GM23248 (cell line): ENCODE data around the gene CMKLR1. TPM values are rescaled to one million over a fixed set of nuclear protein-coding genes. Genes with fewer than 3 reads are reported as not detected.

Source experiments
- DNase-seq: peaks from one replicate; pipeline ENCODE4 v3.0.0-alpha.2; 2015
- H2AFZ ChIP-seq: fragments of 200-600 bp; sonication (generic); 2 replicates; pipeline ENCODE4 v1.6.1; 2016; ENCODE audit warnings: antibody characterized with exemption
- H3F3A ChIP-seq: fragments of 200-600 bp; sonication (generic); 2 replicates; pipeline ENCODE4 v1.6.1; 2016; ENCODE audit warnings: mild to moderate bottlenecking, antibody characterized with exemption, mixed run types; ENCODE audit not compliant: insufficient read depth
- H3K27ac ChIP-seq: fragments of 200-600 bp; sonication (generic); 2 replicates; pipeline ENCODE4 v1.5.1; 2016; ENCODE audit warnings: mild to moderate bottlenecking
- H3K27me3 ChIP-seq: fragments of 200-600 bp; sonication (generic); replicated peaks from 2 replicates; pipeline ENCODE4 v1.6.1; 2016; ENCODE audit warnings: mild to moderate bottlenecking; ENCODE audit not compliant: insufficient read depth
- H3K36me3 ChIP-seq: fragments of 200-600 bp; sonication (generic); 2 replicates; pipeline ENCODE4 v1.6.1; 2016; ENCODE audit warnings: low read depth, mild to moderate bottlenecking
- H3K4me1 ChIP-seq: fragments of 200-600 bp; sonication (generic); 2 replicates; pipeline ENCODE4 v1.6.1; 2016; ENCODE audit warnings: mild to moderate bottlenecking; ENCODE audit not compliant: insufficient read depth
- H3K4me2 ChIP-seq: fragments of 200-600 bp; sonication (generic); one replicate; pipeline ENCODE4 v1.6.1; 2016; ENCODE audit warnings: mild to moderate bottlenecking; ENCODE audit not compliant: unreplicated experiment
- H3K4me3 ChIP-seq: fragments of 200-600 bp; sonication (generic); 2 replicates; pipeline ENCODE4 v1.5.1; 2016; ENCODE audit warnings: mild to moderate bottlenecking
- H3K79me2 ChIP-seq: fragments of 200-600 bp; sonication (generic); 2 replicates; pipeline ENCODE4 v1.6.1; 2016; ENCODE audit warnings: mild to moderate bottlenecking; ENCODE audit not compliant: insufficient read depth
- H3K9ac ChIP-seq: fragments of 200-600 bp; sonication (generic); 2 replicates; pipeline ENCODE4 v1.6.1; 2016; ENCODE audit warnings: mild to moderate bottlenecking
- H3K9me2 ChIP-seq: fragments of 200-600 bp; sonication (generic); 2 replicates; pipeline ENCODE4 v1.6.1; 2016; ENCODE audit warnings: mixed run types, mild to moderate bottlenecking, moderate library complexity; ENCODE audit not compliant: insufficient read depth
- H3K9me3 ChIP-seq: fragments of 200-600 bp; sonication (generic); one replicate; pipeline ENCODE4 v1.6.1; 2017; ENCODE audit warnings: low read depth
- H4K20me1 ChIP-seq: fragments of 200-600 bp; sonication (generic); 2 replicates; pipeline ENCODE4 v1.6.0; 2016; ENCODE audit not compliant: insufficient read depth
- EZH2 ChIP-seq: fragments of 200-600 bp; sonication (generic); IDR thresholded peaks from 2 replicates; pipeline ENCODE4 v1.6.1; 2018; ENCODE audit warnings: antibody characterized with exemption, mild to moderate bottlenecking; ENCODE audit not compliant: insufficient read depth, poor library complexity, severe bottlenecking
- EZH2phosphoT487 ChIP-seq: fragments of 200-600 bp; sonication (generic); IDR thresholded peaks from 2 replicates; pipeline ENCODE4 v1.6.1; 2018; ENCODE audit warnings: antibody characterized with exemption, moderate library complexity, mild to moderate bottlenecking, low read depth; ENCODE audit not compliant: insufficient read depth
- WGBS, 2 experiments: methylation state at CpG; one replicate each; pipeline ENCODE4 v1.1.6; 2015 to 2017; ENCODE audit warnings: low lambda C conversion rate in 2 of 2, low coverage in 1 of 2; ENCODE audit errors: missing lambda C conversion rate in 2 of 2; 5-methylcytosine and 5-hydroxymethylcytosine counted together
- in situ Hi-C: fragments of 300-500 bp; cut with MboI; formaldehyde crosslinking; loops from 2 replicates; pipeline ENCODE4 v1.15.0; 2020
- polyA plus RNA-seq: library from polyadenylated mRNA; unstranded; fragments of >200 nt; fragmentation: Nextera tagmentation; extraction: Ambion mirVana; gene quantifications from 2 replicates; pipeline ENCODE4 v1.2.1, GENCODE V29; 2016
- total RNA-seq: library from RNA; depleted of rRNA; stranded (reverse); fragments of >200 nt; shearing (Covaris generic); gene quantifications from 2 replicates; pipeline ENCODE4 v1.2.3, GENCODE V29; 2014

Gene CMKLR1
- total and polyA plus RNA-seq, 2 experiments from 2014 or later: 1.9 to 2.9 TPM

DNA sequence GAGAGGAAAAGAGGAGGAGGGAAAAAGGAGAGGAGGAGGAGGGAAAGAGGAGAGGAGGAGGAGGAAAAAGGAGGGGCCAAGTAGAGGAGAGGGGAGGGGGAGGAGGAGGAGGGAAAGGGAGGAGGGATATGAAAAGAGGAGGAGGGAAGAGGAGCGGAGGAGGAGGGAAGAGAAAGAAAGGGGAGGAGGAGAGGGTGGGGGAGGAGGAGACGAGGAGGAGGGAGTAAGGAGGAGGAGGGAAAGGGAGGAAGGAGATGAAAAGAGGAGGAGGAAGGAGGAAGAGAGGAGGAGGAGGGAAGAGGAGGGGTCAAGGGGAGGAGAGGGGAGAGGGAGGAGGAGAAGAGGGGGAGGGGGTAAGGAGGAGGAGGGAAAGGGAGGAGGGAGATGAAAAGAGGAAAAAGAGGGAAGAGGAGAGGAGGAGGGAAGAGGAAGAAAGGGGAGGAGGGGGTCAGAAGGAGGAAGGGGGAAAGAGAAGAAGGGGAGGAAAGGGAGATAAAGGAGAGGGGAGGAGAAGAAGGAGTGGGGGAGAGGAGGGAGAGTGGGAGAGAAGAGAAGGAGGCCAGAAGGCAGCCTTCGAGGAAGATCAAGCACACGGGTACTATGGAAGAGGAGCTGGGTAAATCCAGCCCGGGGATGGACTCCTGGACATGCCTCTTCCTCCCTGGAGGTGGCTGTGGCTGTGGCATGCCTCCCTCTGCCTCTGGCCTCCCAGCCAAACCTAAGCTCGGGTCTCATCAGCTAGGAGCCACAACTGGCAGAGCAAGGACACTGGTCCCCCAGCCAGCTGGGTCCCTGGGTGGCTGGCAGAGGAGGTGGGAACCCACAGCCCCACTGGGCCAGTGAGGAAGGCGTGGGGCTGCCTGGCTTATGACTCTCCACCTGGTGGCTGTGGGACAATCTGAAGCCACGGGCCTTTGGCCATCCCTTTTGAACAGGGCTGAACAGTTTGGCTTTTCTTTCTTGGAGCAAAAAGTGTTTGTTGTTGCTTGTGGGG lies 3.0 kb upstream of the CMKLR1 start:
- Histone ChIP-seq H3K79me2 (no peaks in the 10 kb centered on the region), H3K27me3 (no peaks in the 10 kb centered on the region), H2AFZ (no peak overlapping the region), H3K4me2 (no peak overlapping the region), H3K27ac (no peak overlapping the region), H3K36me3 (no peaks in the 10 kb centered on the region), H3K9me3 (no peaks in the 10 kb centered on the region), H3F3A (no peaks in the 10 kb centered on the region), H3K4me1 (peaks cover 8% of the 10 kb centered on the region; the same call in 1 of the 2 replicates), H3K9me2 (no peaks in the 10 kb centered on the region), H3K9ac (no peak overlapping the region), H3K4me3 (no peak overlapping the region), H4K20me1 (no peaks in the 10 kb centered on the region)
- no peak for TF ChIP-seq EZH2
- TF ChIP-seq EZH2phosphoT487: no peak
- DNase-seq: no peak
- 56 to 61% methylated on average over 8 of the region's 8 CpGs for WGBS, 2 experiments
- in situ Hi-C loops: no loop called here

DNA sequence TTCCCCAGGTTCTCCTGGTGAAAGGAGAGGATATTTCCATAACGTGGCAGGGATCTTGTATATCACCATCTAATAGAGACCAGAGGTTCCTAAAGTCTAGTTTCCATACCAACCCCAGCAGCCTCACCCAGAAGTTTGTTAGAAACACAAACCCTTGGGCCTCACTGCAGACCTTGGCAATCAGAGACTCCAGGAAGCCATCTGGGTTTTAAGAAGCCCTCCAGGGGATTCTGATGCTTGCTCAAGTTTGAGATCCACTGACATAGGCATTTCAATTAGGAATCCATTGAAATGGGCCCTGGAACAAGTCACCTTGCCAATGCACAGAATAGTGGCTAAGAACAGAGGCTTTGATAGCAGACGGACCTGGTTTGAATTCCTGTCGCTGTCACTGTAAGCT lies 2.2 kb upstream of the CMKLR1 start:
- H3K9ac ChIP-seq: no peak overlapping the region
- H2AFZ ChIP-seq: no peak overlapping the region
- H3K4me3 ChIP-seq: no peak overlapping the region
- H3K9me2 ChIP-seq: no peaks in the 10 kb centered on the region
- peaks cover 8% of the 10 kb centered on the region; the same call in 1 of the 2 replicates for H3K4me1 ChIP-seq
- TF ChIP-seq EZH2 (no peak), EZH2phosphoT487 (no peak)
- no peaks in the 10 kb centered on the region for H3K27me3 ChIP-seq
- no peak overlapping the region for H3K4me2 ChIP-seq
- no peaks in the 10 kb centered on the region for H3K79me2 ChIP-seq
- WGBS, 2 experiments: 68 to 82% methylated on average over 3 of the region's 3 CpGs
- no peaks in the 10 kb centered on the region for H4K20me1 ChIP-seq
- H3K36me3 ChIP-seq: no peaks in the 10 kb centered on the region
- no peak for DNase-seq
- H3K27ac ChIP-seq: no peak overlapping the region
- H3F3A ChIP-seq: no peaks in the 10 kb centered on the region
- no peaks in the 10 kb centered on the region for H3K9me3 ChIP-seq
- in situ Hi-C loops: no loop called here

DNA sequence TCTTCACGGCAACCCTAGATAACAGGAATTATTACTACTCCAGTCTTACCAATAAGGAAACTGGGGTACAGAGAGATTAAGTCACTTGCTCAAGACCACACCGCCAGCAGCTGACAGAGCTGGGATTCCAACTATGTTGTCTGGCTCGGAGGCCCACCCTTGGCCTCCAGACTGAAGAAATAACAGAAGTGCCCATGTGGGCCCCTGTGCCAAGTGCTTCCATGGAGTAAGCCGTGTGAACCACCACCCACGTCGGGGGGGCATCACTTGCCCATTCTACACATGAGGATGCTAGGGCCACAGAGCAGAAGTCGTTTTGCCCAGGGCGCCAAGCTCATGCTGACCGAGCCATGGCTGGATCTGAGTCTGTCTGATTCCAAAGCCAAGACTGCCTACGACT lies 926 bp upstream of the CMKLR1 start:
- H2AFZ ChIP-seq: no peak overlapping the region
- H3K9ac ChIP-seq: no peak overlapping the region
- H3K36me3 ChIP-seq: no peaks in the 10 kb centered on the region
- no peak overlapping the region for H3K27ac ChIP-seq
- no peak for DNase-seq
- H3F3A ChIP-seq: no peaks in the 10 kb centered on the region
- H3K79me2 ChIP-seq: no peaks in the 10 kb centered on the region
- no peaks in the 10 kb centered on the region for H3K9me3 ChIP-seq
- H3K4me3 ChIP-seq: no peak overlapping the region
- in situ Hi-C loops: no loop called here
- H3K4me1 ChIP-seq: peaks cover 8% of the 10 kb centered on the region; the same call in 1 of the 2 replicates
- H3K9me2 ChIP-seq: no peaks in the 10 kb centered on the region
- 68 to 74% methylated on average over 10 of the region's 10 CpGs for WGBS, 2 experiments
- TF ChIP-seq EZH2 (no peak), EZH2phosphoT487 (no peak)
- no peaks in the 10 kb centered on the region for H3K27me3 ChIP-seq
- no peaks in the 10 kb centered on the region for H4K20me1 ChIP-seq
- no peak overlapping the region for H3K4me2 ChIP-seq

GRCh38 chr12:108337235-108338223 lies 1.6 kb downstream of the CMKLR1 start:
- H3F3A ChIP-seq: peaks cover 13% of the 10 kb centered on the region
- no peak overlapping the region for H3K27ac ChIP-seq
- H3K9me3 ChIP-seq: no peaks in the 10 kb centered on the region
- DNase-seq: peak; percentile 63
- H3K36me3 ChIP-seq: no peaks in the 10 kb centered on the region
- TF ChIP-seq EZH2: no peak
- no peak for TF ChIP-seq EZH2phosphoT487
- no peaks in the 10 kb centered on the region for H3K27me3 ChIP-seq
- in situ Hi-C loops: no loop called here
- peak overlapping the region; percentile 5 for H3K4me2 ChIP-seq
- no peak overlapping the region for H3K4me3 ChIP-seq
- no peaks in the 10 kb centered on the region for H3K79me2 ChIP-seq
- peaks cover 30% of the 10 kb centered on the region for H3K4me1 ChIP-seq
- H3K9me2 ChIP-seq: no peaks in the 10 kb centered on the region
- H4K20me1 ChIP-seq: no peaks in the 10 kb centered on the region
- H2AFZ ChIP-seq: no peak overlapping the region
- H3K9ac ChIP-seq: no peak overlapping the region
- WGBS, 2 experiments: 65 to 76% methylated on average over 9 of the region's 9 CpGs
